ENCODE results near the gene BMPR1A. TPM values are rescaled to one million over a fixed set of nuclear protein-coding genes. Genes with fewer than 3 reads are reported as not detected.
"Not testable (repeated sequence)": the region's sequence is repeated elsewhere in the genome, so short reads cannot be mapped to it uniquely, and the experiment has no call there.

Gene BMPR1A
- polyA plus RNA-seq, 4 donors = 64.3 to 89.4 (median 78.2) TPM

DNA sequence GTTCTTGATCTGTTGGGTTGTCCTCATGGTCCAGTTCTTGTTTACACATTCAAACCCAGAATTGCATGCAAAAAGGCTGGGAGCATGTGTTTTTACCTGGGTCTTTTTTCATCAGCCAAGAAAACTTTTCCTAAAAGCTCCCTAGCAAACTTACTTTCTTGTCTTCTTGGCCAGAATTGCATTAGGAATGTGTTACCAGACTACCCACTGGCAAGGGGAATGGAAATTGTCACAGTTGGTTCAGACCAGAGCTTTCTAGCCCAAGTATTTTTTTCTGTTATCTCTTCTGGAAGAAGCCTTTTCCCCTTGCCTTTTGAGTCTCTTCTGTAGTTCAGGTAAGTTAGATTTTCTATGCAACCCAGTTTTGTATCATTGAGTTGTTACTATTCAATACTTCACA is 77.5 kb downstream of the BMPR1A start:
- DNase-seq (ENCODE audit: low read depth in 4 of 4, low spot score in 3 of 4) = no peak

DNA sequence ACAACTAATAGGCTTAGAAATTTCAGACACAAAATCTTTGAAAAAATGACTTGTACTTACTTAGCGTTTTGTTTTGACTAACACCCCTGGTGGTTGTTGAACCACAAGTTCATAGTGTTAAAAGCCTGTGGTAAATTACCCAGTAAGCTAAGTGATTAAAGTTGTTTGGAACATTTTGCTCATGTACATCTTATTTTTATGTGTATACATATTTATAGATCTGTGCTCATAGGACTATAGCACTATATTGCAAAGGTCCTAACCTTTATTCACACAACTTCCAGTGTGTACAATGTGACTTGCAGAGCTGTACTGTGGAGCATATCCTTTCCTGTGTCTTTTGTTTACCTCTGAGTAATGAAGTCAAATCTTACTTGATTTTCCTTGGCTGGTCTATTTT is 79.6 kb downstream of the BMPR1A start:
- no peak for DNase-seq (ENCODE audit: low read depth in 4 of 4, low spot score in 3 of 4)

DNA sequence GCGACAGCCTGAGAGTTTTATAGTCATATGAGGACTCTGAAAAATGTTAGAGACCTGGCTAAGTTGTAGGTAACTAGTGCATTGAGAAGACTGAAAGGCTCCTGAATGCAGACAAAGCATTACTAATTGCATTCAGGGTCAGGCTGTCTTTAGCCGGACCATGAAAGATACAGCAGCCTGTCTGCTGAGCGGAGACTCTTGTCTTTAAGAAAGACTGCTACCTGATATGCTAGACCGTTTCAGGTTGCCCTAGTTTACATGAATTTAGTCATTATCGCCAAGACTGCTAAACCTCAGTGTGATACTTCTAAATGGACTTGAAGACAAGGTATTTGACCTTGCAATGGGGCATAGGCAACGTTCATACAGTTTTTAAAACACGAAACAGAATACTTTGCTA is 81.2 kb downstream of the BMPR1A start:
- peak in 2 of 4 donors; percentile 25 to 28 for DNase-seq (ENCODE audit: low read depth in 4 of 4, low spot score in 3 of 4)

DNA sequence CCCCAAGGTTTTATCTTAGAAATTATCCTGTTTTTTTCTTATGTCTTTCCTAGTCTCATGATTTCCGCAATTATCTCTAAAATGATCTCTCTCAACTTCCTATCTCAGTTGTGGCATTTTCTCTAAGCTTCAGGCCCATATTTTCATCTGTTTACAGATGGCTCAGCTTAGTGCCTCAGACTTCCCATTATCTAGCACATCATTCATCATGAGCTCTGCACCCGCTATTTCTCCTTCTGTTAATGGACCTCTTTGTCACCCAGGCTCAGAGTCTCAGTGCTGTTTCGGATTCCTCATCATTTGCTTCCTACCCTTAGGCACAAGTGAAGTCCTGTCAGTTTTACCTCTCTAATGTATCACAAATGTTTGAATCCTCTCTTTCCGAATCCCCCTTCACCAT is 84.1 kb downstream of the BMPR1A start:
- DNase-seq (ENCODE audit: low read depth in 4 of 4, low spot score in 3 of 4) = no peak

DNA sequence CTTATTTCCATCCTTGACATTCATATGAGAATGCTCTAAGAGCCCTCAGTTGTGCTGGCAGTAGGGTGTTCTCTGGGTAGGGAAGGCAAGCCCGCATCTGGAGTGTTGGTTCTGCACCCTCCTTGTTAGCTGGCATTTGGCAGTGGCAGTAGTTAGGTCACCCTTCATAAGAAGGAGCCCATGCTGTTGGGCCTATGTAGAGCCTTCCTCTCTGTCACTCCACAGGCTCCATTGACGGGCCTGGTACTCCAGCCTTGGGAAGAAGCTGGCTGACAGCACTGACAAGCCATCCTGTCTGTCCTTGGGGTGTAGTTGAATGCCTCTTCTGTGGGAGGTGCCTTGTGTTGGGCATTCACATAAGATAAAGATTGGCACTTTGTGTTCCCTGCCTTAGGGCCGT is 89.7 kb downstream of the BMPR1A start:
- no peak for DNase-seq (ENCODE audit: low read depth in 4 of 4, low spot score in 3 of 4)

DNA sequence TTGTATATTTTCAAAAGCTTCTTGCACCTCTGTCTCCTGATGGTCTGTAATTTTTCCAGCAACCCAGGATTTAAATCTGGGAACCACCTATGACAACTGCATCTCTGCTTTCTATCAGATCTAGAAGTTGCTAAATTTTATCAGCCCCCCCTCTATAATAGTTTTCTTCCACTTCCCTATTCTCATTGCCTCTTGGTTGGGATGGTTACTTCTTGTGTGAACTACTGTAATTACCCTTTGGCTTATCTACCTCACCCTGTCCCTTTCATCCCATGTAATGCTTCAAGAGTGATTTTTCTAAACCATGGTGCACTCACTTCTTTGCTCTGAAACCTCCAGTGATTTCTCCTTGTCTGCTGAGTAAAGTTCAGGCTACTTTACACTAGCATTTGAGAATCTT is 92.3 kb downstream of the BMPR1A start:
- no peak for DNase-seq (ENCODE audit: low read depth in 4 of 4, low spot score in 3 of 4)

DNA sequence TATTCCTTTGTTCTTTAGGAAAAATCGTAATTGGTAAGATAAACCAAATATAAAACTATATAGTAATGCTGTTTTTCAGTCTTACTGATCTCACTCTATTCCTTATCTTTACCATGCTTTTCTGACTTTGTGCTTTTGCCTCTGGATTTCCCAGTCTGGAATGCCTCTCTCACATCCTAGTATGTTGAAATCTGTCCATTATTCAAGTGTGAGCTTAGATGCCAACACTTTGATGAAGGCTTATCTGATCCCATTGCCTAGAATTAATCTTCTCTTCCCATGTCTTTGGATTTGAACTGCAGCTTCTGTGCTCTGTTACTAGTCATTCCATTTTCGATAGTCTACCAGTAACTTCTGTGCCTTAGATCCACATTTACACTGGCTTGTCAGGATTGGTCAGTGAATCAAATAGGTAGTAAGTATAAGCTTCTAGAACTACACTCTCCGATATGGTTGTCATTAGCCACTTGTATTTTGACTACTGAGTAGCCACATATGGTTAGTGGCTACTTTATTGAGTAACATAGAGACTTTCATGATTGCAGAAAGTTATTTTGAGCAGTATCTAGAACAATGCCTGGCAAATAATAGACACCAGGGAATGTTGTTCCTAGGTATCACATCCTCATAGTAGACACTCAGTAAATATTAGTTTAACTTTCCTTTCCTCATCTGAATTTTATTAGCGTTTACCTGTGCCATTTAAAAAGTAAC is 92.9 kb downstream of the BMPR1A start:
- DNase-seq (ENCODE audit: low read depth in 4 of 4, low spot score in 3 of 4) = no peak

DNA sequence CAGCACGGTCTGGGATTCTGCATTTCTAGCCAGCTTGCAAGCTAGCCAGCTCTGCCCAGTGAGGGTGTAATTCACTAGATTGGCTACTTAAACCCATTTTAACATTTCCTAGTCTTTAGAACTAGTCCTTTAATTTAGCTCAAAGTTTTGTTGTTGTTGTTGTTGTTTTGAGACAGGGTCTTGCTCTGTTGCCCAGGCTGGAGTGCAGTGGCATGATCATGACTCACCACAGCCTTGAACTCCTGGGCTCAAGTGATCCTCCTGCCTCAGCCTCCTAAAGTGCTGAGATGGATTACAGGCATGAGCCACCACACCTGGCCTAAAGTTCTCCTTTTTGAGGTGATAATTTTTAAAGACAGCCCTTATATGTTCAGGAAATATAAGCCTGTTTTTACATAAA is 94.1 kb downstream of the BMPR1A start:
- no peak for DNase-seq (ENCODE audit: low read depth in 4 of 4, low spot score in 3 of 4)

DNA sequence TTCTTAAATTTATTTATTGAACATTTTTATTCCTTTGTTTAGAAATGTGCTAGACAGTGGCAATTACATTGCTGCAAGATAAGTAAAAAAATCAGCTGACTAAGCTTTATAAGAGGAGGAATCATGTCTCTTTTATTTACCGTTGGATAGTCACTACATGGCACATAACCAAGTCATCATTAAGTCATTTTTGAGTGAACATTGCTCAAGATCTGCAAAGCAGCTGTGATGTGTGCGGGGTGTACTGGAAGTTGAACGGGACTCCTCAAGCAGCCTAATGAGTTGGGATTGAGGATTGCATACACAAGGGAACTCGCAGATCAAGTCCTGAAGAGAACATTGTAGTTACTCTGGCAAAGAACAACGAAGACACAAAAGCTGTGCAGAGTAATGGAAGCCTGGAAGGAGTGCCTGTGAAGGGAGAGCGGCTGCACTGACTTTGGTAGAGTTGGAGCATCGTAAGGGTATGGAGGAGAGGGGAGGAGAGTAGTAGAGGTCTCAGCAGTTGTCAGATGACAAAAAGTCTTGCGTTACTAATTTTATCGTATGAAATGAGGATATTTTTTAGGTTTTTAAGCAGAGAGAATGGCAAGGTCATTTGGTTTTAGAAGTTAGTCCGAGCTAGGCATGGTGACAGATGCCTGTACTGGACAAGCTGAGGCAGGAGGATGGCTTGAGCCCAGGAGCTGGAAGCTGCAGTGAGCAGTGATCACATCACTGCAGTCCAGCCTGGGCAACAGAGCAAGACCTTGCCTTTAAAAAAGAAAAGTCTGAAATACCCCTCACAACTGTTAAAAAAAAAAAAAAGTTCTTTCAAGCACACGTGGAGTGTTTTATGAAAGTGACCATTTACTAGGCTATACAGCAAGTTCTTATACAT is 95.1 kb downstream of the BMPR1A start:
- no peak for DNase-seq (ENCODE audit: low read depth in 4 of 4, low spot score in 3 of 4)

DNA sequence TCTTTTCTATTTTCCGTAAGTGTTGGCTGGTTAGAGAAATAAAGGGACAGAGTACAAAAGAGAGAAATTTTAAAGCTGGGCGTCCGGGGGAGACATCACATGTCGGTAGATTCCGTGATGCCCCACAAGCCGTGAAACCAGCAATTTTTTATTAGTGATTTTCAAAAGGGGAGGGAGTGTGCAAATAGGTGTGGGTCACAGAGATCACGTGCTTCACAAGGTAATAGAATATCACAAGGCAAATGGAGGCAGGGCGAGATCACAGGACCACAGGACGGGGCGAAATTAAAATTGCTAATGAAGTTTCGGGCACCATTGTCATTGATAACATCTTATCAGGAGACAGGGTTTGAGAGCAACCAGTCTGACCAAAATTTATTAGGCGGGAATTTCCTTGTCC is 97.2 kb downstream of the BMPR1A start:
- DNase-seq (ENCODE audit: low read depth in 4 of 4, low spot score in 3 of 4) = not testable (repeated sequence)

DNA sequence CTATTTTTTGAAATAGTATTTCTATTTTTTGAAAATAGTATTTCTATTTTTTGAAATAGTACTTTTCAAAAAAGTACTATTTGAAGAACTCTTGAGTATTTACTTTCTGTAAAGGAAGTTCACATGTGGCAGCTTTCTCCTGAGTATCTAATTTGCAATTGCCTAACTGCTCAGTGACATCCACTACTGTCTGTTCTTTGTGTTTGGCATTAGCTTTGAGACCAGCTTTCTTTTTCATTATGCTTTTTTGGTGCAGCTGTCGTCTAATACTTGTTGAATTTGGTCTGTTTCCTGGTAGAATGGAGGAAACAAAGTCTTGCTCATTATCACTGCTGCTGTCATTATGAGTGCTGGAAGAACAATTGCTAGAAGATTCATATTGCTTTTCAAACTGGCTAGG is 99.1 kb downstream of the BMPR1A start:
- DNase-seq (ENCODE audit: low read depth in 4 of 4, low spot score in 3 of 4) = no peak

DNA sequence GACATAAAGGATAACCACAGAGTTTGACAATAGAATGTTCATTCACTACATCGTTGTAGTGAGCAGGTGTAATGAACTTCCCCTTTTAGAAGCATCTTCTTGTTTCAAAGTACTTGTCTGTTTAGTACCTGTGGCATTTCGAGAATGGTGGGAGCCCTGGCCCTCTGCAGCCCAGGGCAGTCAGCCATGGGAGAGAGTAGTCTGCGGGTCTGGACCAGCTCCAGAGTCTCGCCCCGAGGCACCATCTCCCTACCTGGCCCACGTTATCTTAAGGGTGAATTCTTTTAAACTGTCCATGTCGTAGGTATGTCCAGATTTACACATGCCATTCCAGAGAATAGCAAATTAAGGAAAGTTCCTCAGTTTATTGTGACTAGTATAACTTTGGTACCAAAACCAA is 99.7 kb downstream of the BMPR1A start:
- no peak for DNase-seq (ENCODE audit: low read depth in 4 of 4, low spot score in 3 of 4)

DNA sequence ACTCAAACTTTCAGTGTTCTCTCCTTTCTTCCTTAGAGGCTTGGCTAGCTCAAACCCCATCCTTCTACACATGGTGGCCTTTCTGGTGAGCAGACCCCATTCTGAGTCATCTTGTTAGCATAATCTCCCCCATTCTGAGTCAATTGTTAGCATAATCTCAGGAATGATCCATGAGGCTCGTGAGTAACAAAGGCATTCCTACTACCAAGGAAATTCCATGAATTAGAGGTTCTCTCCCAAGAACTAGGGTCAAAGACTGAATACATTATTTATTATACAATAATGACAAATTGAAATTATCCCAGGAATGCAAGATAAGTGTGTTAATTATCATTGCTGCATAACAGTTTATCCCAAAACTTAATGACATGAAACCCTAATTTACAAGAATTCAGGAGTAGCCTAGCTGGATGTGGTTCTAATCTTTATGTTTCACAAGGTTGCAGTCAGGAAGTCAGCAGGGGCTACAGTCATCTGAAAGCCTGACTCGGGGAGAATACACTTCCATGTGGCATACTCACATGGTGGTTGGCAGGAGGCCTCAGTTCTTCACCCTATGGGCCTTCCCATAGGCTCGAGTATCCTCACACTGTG is 100.8 kb downstream of the BMPR1A start:
- no peak for DNase-seq (ENCODE audit: low read depth in 4 of 4, low spot score in 3 of 4)

DNA sequence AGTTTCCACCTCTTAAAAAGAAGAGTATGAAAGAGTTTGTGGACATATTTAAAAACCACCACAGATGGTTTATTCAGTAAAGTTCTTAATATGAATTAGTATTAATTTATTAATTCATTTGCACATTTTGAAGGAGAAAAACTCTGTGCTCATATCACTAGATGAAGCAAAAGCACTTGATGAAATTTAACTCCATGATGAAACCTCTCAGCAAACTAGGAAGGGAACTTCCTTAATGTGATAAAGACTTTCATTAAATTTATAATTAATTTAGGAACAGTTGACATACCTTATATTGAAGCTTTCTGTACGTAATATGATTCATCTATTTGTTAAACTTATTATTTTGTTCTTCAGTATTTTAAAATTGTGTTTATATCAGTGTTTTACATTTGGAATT is 101.6 kb downstream of the BMPR1A start:
- DNase-seq (ENCODE audit: low read depth in 4 of 4, low spot score in 3 of 4) = no peak

DNA sequence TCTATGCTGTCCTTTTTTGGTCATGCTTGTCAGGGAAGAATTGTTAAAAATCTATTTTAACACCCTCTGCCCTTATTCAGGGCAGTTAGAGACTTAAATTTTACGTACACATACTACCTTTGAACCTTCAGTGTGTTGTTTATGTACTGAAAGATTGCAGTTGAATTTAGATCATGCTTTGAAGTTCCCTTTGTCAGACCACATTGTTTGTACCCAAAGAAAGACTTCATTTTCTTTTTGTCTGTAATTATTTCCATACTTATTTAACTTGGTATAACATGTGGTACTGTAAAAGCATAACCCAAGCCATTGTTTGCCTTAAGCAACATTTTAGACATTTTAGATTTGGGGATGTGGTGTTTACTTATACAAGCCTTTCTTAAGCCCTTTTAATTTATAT is 104.9 kb downstream of the BMPR1A start:
- DNase-seq (ENCODE audit: low read depth in 4 of 4, low spot score in 3 of 4) = no peak

DNA sequence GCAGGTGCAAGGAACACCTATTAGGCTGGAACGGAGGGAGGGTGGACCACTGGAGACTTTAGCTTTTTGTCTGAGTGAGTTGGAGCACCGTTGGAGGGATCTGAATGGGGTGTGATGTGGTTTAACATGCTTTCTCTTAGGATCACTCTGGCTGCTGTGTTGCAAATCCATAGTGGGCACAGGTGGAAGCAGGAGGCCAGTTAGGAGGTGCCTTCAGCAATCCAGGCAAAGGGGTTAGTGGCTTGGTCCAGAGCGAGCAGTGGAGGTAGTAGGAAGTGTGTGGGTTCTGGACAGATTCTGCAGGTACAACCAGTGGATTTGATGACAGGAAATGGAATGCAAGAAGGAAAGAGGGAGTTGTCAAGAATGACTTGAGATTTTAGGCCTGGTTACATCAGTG is 106.0 kb downstream of the BMPR1A start:
- no peak for DNase-seq (ENCODE audit: low read depth in 4 of 4, low spot score in 3 of 4)

DNA sequence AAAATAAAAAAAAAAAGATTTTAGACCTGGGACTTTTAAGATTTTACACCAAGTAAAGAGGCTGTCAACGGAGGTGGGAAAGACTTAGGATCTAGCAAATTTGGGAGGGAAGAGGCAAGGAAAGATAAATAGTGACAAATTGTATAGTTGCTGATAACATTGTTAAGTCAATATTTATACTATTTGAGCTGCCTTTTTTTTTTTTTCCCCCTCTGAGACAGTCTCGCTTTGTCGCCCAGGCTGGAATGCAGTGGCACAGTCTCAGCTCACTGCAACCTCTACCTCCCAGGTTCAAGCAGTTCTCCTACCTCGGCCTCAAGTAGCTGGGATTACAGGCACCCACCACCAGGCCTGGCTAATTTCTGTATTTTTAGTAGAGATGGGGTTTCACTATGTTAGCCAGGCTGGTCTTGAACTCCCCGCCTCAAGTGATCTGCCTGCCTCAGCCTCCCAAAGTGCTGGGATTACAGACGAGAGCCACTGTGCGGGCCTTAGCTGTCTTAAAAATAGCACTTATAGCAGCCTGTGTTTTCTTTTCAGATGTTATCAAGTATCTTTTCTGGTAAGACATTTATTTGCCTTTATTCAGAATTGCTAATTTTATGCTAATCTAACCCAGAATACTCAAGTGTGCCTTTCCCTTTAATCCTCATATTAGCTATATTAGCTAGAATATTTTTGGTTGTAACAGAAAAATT is 106.5 kb downstream of the BMPR1A start:
- DNase-seq (ENCODE audit: low read depth in 4 of 4, low spot score in 3 of 4) = no peak

DNA sequence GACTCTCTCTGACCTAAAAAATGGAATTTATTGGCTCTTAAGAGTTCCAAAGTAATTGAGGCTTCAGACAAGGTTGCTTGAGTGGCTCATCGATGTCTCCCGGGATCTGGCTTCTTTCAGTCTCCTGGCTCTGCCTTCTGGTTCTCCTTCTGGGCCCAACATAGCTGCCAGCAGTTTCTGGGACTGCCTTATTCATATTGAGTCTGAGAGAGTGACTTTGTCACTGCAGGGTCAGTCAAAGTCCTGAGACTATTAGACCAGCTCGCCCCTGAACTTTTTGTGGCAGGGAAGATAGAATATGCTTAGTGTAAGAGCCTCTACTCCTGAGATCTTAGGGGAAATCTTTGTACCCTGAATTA is 107.0 kb downstream of the BMPR1A start:
- no peak for DNase-seq (ENCODE audit: low read depth in 4 of 4, low spot score in 3 of 4)

DNA sequence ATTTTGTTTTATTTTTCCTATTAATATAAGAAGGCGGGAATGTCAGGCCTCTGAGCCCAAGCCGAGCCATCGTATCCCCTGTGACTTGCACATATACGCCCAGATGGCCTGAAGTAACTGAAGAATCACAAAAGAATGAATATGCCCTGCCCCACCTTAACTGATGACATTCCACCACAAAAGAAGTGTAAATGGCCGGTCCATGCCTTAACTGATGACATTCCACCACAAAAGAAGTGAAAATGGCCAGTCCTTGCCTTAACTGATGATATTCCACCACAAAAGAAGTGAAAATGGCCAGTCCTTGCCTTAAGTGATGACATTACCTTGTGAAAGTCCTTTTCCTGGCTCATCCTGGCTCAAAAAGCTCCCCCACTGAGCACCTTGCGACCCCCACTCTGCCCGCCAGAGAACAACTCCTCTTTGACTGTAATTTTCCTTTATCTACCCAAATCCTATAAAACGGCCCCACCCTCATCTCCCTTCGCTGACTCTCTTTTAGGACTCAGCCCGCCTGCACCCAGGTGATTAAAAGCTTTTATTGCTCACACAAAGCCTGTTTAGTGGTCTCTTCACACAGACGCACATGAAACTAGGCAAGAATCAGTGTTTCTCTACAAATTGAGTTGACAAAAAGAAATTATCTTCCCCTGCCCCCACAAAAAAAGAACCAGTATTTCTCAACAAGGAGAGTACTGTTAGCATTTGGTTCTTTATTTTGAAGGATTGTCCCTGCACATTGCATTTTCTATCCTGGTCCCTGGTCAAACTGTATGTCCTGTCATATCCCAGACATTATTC is 108.8 kb downstream of the BMPR1A start:
- DNase-seq (ENCODE audit: low read depth in 4 of 4, low spot score in 3 of 4) = not testable (repeated sequence)

DNA sequence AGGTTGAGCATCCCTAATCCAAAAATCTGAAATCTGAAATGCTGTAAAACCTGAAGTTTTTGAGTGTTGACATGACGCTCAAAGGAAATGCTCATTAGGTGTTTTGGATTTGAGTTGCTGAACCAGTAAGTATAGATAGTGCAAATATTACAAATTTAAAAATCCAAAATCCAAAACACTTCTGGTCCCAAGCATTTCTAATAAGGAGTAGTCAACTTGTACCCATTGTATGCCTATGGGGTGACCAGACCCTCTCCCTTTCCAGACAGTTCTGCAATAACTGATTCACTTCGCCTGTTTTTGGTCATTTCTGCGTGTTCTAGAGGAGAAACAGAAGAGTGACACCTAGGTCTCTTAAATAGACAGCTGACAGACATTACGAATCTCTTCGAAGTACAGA is 110.7 kb downstream of the BMPR1A start:
- DNase-seq (ENCODE audit: low read depth in 4 of 4, low spot score in 3 of 4) = no peak
